ENCODE measurements around the gene MGRN1.

The MGRN1 gene

DNA sequence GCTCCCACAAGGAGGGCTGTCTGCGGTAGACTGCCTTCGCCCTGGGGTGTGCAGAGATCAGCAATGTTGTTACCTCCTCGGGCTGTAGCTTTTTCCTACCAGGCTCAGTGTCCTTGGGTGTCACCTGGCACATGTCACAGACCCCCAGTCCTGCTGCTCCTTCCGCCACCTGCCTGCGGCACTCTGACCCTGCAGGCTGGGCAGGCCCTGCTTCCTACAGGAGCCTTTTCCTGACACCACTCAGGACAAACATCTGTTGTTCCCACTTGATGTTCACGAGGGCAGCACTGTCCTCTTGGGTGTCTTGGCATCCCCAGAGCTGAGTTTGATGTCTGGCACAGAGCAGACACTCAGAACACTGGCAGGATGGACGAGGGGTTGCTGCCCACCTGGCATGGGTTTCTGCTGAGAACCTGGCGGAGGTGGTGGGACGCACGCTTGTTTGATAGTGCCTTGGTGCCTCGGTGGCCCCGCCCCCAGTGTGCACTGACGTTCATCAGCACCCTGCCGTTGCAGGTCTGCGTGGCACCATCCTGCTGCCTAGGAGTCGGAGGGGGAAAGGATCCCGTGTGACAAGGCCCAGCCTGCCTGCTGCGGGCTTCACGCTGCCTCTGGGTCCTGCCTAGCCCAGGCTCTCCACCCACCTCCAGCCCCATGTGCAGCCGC, 42.0 kb downstream of the MGRN1 start:
- Mint-ChIP-seq H3K9me3 (no peaks in the 10 kb centered on the region), H3K4me1 (peaks cover 19% of the 10 kb centered on the region), H3K27me3 (no peaks in the 10 kb centered on the region), H3K36me3 (peaks cover 20% of the 10 kb centered on the region), H3K27ac (no peak overlapping the region), H3K4me3 (no peak overlapping the region)
- no peak for ATAC-seq

DNA sequence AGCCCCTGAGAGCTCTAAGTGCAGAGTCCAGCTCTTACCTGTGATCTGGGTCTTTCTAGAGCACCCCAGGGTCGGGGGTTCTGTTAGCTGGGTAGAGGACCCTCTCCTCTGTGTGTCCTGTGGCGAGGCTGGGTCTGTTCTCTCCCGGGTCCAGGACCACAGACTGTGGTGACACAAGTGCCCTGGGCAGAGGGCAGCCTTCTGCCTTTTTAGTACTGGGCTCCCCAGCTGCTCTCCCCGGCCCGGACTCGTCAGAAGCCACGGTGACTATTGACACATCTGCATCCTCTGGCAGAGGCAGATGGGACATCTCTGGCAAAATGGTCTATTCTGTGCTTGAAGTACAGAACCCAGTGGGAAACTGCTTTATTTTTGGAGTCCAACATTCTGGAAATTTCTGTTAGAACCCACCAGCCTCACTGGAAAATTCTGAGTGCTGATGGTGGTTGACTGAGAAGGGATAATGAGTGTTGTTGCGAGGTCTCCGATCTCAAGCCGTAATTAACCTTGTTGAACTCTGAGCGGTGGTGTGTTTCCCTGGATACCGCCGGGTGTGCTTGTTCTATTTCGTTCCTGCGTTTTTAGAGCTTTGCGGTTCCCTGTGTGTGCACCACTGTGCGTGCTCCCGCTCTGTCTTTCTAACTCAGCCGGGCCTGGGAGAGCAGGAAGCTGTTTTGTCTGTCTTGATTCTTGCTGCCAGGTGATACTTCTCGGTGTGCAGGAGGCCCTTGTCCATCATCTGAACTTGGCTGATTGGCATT, 42.8 kb downstream of the MGRN1 start:
- Mint-ChIP-seq H3K27me3 (no peaks in the 10 kb centered on the region), H3K4me3 (no peak overlapping the region), H3K36me3 (peaks cover 20% of the 10 kb centered on the region), H3K27ac (no peak overlapping the region), H3K4me1 (peaks cover 19% of the 10 kb centered on the region), H3K9me3 (no peaks in the 10 kb centered on the region)
- ATAC-seq = no peak

DNA sequence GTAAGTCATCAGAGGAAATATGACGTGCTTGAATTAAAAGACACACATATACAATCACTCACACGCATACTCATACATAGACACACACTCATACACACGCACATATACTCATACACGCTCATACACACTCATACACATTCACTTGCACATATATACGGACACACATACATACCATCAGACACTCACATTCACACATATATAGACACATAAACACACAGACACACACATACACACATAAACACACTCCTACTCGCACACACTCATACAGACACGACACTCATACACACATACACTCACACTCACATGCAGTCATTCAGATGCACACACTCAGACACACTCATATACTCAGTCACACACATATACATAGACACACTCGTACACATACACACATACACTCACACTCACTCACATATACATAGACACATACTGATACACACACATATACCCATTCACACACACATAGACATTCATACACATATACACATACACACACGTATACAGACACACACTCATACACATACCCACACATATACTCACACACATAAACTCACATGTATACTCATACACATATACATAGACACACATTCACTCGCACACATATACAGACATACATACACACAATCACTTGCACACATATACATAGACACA, 43.8 kb downstream of the MGRN1 start:
- no peak for ATAC-seq
- Mint-ChIP-seq H3K4me3 (no peak overlapping the region), H3K27ac (no peak overlapping the region), H3K9me3 (no peaks in the 10 kb centered on the region), H3K4me1 (peaks cover 16% of the 10 kb centered on the region), H3K27me3 (no peaks in the 10 kb centered on the region), H3K36me3 (peaks cover 18% of the 10 kb centered on the region)

DNA sequence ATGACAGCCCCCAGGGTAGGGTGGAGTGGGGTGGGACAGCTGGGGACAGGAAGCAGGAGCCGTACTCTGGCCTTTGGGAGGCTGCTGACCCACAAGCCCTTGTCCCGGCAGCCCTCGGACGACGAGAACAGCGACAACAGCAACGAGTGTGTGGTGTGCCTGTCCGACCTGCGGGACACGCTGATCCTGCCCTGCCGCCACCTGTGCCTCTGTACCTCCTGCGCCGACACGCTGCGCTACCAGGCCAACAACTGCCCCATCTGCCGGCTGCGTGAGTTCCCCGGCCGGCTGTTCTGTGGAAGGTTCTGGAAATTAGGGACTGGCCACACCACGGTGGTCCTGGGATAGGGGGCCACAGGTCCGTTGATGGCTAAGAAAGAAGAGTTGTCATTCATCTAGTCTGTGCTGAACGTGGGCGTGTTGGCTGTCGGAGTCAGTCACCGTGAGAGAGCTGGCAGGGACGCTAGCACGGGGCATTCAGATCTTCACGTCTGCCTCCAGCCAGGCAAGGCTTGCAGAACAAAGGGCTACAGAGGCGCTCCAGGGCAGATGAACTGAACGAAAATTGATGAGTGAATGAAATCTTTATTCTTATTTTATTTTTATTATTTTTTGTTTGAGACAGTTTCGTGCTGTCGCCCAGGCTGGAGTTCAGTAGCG, 48.9 kb downstream of the MGRN1 start:
- Mint-ChIP-seq H3K36me3 (peaks cover 10% of the 10 kb centered on the region), H3K4me1 (peaks cover 13% of the 10 kb centered on the region), H3K27ac (no peak overlapping the region), H3K27me3 (no peaks in the 10 kb centered on the region), H3K4me3 (no peak overlapping the region), H3K9me3 (no peaks in the 10 kb centered on the region)
- ATAC-seq = no peak

DNA sequence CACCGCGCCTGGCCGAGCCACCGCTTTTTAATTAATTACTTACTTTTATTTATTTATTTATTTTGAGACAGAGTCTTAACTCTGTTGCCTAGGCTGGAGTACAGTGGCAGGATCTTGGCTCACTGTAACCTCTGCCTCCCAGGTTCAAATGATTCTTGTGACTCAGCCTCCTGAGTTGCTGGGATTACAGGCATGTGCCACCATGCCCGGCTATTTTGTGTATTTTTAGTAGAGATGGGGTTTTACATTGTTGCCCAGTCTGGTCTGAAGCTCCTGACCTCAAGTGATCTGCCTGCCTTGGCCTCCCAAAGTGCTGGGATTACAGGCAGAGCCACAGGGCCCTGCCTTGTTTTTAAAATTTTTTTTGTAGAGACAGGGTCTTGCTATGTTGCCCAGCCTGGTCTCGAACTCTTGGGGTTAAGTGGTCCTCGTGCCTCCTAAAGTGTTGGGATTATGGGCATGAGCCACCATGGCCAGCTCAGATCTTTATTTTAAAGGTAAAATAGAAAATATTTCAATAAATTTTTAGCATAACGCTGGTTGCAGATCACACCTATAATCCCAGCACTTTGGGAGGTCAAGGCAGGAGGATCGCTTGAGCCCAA, 50.4 kb downstream of the MGRN1 start:
- peaks cover 13% of the 10 kb centered on the region for H3K4me1 Mint-ChIP-seq
- no peaks in the 10 kb centered on the region for H3K27me3 Mint-ChIP-seq
- H3K4me3 Mint-ChIP-seq = no peak overlapping the region
- H3K9me3 Mint-ChIP-seq = no peaks in the 10 kb centered on the region
- no peak for ATAC-seq
- H3K27ac Mint-ChIP-seq = peak overlapping the region; percentile 60
- H3K36me3 Mint-ChIP-seq = peaks cover 8% of the 10 kb centered on the region

DNA sequence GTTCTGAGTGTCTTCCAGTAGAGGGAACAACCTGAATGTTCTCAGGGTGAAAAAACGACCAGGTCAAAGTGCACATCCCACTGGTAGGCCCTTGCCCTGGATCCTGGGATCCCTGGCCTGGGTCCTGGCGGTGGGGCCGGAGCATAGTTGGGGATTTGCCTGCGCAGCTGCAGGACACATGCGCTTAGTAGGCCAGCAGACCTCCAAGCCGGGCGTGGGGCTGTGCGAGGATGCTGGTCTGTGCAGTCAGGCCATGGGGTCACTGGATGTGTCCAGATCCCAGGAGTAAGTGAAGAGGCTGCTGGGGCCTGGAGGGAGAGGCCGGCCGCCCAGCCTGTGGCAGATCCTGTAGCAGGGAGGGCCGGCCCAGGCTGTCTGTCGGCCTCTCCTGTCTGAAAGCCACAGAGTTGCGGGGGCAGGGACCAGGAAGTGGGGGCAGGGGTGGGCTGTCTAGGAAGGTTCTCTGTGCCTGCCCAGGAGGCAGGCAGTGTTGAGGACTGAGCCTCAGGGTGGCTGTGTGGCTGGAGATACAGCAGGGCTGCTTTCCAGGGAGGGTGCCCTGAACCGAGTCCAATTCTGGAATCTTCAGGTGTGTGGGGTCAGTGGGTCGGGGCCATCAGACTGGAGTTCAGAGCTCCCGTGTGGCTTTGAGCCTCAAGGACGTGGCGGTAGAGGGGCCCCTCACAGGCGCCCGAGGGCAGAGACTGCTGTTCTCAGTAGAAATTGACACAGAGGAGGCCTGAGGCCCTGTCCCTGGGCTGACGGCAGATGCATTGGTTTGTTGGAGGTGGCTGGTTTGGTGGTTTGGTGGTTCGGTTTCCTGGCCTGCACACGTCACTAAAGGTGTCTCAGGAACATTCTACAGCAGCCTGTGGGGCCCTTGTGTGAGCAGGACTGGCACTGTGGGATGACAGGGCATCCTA, 51.5 kb downstream of the MGRN1 start:
- Mint-ChIP-seq H3K4me1 (peaks cover 13% of the 10 kb centered on the region), H3K9me3 (no peaks in the 10 kb centered on the region), H3K27ac (peak overlapping the region; percentile 60), H3K4me3 (no peak overlapping the region), H3K27me3 (no peaks in the 10 kb centered on the region), H3K36me3 (peaks cover 18% of the 10 kb centered on the region)
- peak; percentile 21 for ATAC-seq

DNA sequence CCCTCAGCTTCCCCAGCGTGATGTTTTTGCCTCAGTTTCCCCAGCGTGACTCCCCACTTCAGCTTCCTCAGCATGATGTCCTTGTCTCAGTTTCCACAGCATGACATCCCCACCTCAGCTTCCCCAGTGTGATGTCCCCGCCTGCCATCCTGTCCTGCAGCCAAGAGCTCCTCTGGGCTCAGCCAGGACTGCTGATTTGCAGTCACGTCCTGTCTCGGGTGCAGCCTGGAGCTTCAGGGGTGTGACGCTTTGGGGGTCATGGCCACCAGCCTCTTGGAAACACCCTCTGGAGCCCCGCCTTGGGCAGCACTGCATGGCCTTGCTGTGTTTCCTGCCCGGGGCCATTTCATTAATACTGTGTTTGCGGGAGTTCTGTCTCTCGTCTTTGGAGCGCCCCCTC, 52.2 kb downstream of the MGRN1 start:
- Mint-ChIP-seq H3K4me1 (peaks cover 13% of the 10 kb centered on the region), H3K36me3 (peaks cover 24% of the 10 kb centered on the region), H3K27me3 (no peaks in the 10 kb centered on the region), H3K27ac (peak overlapping the region; percentile 60), H3K9me3 (no peaks in the 10 kb centered on the region), H3K4me3 (no peak overlapping the region)
- no peak for ATAC-seq

DNA sequence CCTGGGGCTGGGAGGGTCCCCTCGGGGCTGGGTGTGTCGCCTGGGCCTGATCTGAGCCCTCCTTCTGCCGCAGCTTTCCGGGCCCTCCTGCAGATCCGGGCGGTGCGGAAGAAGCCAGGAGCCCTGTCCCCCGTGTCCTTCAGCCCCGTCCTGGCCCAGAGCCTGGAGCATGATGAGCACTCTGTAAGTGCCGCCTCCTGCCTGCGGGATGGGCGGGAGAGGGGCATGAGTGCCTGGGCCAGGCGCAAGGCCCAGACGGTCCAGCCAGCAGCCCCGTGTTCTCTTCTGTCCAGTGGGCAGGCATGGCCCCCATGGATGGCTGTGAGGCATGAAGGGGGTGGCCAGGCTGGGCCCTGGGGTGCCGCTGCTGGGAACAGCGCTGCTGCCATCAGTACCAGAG, 52.8 kb downstream of the MGRN1 start:
- Mint-ChIP-seq H3K4me3 (no peak overlapping the region), H3K4me1 (peaks cover 13% of the 10 kb centered on the region), H3K27me3 (no peaks in the 10 kb centered on the region), H3K9me3 (no peaks in the 10 kb centered on the region), H3K36me3 (peaks cover 25% of the 10 kb centered on the region), H3K27ac (no peak overlapping the region)
- ATAC-seq = no peak

DNA sequence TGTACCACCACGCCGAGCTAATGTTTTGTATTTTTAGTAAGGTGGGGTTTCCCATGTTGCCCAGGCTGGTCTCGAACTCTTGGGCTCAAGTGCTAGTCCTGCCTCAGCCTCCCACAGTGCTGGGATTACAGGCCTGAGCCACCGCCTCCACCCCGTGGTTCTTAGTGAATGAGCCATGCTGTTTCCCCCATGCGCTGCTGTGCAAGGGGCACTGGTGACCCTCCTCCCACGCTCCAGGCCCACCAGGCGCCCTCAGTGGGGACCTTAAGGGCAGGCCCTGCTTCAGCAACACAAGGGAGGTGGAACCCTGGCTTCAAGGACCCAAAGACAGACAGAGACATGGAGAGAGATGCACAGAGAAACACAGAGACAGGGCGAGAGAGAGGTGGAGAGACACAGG, 53.4 kb downstream of the MGRN1 start:
- no peak for ATAC-seq
- no peak overlapping the region for H3K27ac Mint-ChIP-seq
- peaks cover 27% of the 10 kb centered on the region for H3K36me3 Mint-ChIP-seq
- H3K9me3 Mint-ChIP-seq = no peaks in the 10 kb centered on the region
- H3K4me1 Mint-ChIP-seq = peaks cover 13% of the 10 kb centered on the region
- H3K4me3 Mint-ChIP-seq = no peak overlapping the region
- no peaks in the 10 kb centered on the region for H3K27me3 Mint-ChIP-seq

DNA sequence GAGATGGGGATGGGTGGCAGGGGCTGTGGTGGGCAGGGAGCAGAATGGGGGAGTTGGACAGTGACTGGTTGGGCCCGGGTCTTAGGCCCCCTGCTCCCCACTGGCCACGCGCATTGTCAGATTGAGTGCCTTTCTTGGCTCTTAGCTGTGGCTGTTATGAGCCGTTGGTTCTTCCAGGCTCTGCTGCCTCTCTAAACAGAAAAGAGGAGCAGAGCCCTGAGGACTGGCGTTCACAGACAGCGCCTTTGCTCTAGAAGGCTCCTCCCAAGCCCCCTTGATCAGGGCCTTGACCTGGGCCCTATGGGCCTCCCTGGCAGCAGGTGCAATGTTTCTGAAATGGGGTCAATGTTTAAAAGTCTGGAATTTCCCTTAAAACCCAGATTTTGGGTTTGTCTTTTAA, 54.0 kb downstream of the MGRN1 start:
- Mint-ChIP-seq H3K27me3 (no peaks in the 10 kb centered on the region), H3K4me3 (no peak overlapping the region), H3K4me1 (peaks cover 13% of the 10 kb centered on the region), H3K36me3 (peaks cover 32% of the 10 kb centered on the region), H3K9me3 (no peaks in the 10 kb centered on the region), H3K27ac (no peak overlapping the region)
- ATAC-seq = no peak

DNA sequence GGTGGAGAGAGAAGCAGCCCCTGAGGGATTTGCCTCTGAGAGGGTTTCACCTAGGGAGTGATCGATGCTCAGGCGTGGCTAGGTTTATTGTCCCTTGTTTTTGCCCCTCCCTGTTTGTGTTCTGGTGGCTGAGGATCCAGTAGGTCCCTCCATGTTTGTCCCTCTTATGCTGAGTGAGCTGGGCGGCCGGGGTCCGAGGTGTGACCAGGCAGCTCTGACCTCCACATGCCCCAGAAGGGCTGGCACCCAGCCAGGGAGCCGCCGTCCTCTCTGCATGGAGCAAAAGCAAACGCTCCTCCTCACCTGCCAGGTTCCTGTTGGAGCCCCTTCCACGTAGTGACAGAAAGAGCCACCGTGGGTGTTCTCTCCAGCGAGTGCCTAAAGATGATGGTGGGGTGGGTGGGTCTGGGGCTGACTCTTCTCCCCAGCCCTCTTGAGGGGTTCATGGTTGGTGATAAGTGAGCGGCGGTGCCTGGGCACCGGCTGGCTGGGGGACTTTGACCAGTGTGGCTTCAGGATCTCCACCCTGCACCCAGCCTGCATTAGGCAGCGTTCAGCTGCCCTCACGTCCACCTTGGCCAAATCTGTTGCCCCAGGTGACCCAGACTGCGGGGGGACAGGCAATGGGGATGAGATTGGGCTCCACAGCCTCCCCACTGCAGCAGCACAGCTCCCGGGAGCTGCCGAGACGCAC, 54.7 kb downstream of the MGRN1 start:
- Mint-ChIP-seq H3K9me3 (no peaks in the 10 kb centered on the region), H3K36me3 (peaks cover 32% of the 10 kb centered on the region), H3K4me1 (peaks cover 13% of the 10 kb centered on the region), H3K27me3 (no peaks in the 10 kb centered on the region), H3K27ac (no peak overlapping the region), H3K4me3 (no peak overlapping the region)
- no peak for ATAC-seq

DNA sequence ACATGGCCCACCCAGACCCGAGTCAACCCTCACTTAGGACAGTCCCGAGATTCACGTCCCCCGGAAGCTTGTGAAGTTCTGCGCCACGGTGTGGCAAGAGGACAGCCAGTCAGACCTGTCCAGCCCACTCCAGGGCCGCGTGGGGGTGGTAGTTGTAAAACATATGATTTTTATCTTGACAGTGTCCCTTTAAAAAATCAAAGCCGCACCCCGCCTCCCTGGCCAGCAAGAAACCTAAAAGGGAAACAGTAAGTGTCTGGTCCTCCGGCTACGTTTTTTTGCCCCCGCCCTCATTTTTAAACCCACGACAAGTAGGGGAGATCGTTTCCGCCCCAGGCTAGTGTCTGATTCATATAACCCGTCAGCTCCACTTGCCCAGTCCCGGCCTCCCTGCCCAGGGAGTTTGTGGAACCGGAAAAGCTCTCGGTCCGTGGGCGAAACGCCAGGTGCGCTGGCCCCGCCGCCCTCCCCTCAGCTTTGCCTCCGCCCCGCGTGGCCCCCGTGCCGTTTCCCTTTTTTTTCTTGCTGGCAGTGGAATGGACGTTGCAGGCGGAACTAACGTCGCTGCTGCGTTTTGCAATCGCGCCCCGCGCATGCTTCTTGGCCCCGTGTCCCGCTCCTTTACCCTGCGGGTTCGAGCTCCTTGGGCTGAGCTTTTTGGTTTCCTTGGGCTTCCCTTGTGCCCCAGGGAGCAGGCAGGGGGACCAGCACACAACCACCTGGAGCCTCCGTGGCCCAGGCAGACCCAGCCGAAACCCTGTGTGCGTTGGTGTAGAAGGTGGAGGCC, 55.4 kb downstream of the MGRN1 start:
- H3K27me3 Mint-ChIP-seq = no peaks in the 10 kb centered on the region
- H3K27ac Mint-ChIP-seq = no peak overlapping the region
- ATAC-seq = no peak
- H3K36me3 Mint-ChIP-seq = peaks cover 35% of the 10 kb centered on the region
- H3K9me3 Mint-ChIP-seq = no peaks in the 10 kb centered on the region
- H3K4me1 Mint-ChIP-seq = peaks cover 13% of the 10 kb centered on the region
- peak overlapping the region; percentile 44 for H3K4me3 Mint-ChIP-seq

DNA sequence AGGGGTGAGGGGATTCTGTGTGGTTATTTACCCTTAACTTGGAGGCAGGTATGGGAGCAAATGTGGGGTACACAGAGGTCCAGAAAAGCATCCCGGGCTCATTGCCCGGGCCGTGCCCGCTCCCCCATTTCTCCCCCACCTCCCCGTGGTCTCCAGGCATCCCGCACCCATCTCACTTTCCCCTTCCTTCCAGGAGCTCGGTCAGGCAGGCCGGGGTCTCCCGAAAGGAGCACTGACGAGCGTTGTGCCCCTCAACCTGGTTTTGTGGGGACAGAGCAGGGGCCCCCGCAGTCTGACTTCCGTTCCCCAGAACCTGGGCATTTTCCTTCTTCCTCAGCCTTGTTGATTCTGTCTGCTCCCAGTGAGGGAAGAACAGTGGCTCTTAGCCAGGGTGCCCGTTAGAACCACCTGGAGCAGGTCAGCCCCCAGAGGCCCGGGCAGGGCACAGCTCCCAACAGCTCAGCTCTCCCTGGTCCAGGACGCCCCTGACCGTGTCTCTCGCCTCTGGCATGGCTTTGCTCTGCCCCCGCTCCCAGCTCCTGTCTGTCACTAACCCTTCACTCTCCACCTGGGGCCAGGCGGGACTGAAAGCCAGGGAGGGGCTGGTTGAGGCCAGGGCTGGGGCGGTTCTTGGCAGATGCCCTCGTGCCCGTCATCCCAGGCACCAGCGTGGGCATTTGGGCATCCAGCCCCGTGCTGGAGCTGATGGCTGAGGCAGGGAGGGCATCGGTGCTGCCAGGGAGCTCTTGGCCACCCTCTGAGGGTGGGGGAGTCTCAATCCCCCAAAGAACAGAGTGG, 56.2 kb downstream of the MGRN1 start:
- ATAC-seq = no peak
- H3K27ac Mint-ChIP-seq = no peak overlapping the region
- peak overlapping the region; percentile 41 for H3K4me3 Mint-ChIP-seq
- H3K4me1 Mint-ChIP-seq = peaks cover 11% of the 10 kb centered on the region
- H3K36me3 Mint-ChIP-seq = peaks cover 38% of the 10 kb centered on the region
- H3K27me3 Mint-ChIP-seq = no peaks in the 10 kb centered on the region
- no peaks in the 10 kb centered on the region for H3K9me3 Mint-ChIP-seq
